ENCODE results near the gene SMCO2.

The SMCO2 gene

DNA sequence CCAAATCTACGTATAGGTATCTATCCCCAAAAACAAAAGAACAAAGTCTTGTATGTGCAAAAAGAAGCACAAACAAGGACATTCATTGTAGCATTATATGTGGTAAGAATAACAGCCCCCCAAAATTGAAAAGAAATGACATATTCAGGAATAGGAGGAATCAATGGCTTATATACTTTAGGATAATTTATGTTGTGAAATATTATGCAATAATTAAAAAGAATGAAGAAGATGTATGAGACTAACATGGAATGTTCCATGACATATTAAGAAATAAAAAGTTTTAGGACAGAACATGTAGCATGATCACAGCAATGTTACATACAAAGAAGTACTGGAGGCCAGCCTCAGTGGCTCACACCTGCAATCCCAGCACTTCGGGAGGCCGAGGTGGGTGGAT lies 9.1 kb downstream of the SMCO2 start:
- no peak for DNase-seq (ENCODE audit: low spot score)

DNA sequence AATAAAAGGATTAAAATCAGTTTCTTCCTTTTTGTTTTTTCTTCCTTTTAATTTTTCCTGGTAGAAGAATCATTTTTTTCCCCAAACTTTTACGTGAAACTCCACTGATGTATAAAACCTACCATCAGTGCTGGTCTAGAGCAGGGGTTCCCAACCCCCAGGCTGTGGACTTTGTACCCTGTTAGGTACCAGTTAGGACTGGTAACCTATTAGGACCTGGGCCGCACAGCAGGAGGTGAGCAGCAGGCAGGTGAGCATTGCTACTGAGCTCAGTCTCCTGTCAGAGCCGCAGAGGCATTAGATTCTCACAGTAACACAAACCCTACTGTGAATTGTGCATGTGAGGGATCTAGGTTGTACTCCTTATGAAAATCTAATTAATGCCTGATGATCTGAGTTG lies 10.1 kb downstream of the SMCO2 start:
- DNase-seq (ENCODE audit: low spot score): no peak

- DNase-seq (ENCODE audit: low spot score): no peak
Observed at GRCh38 chr12:27460471-27460978, 14.0 kb downstream of the SMCO2 start.

- no peak for DNase-seq (ENCODE audit: low spot score)
Observed at GRCh38 chr12:27462151-27462694, 15.7 kb downstream of the SMCO2 start.

GRCh38 chr12:27462851-27463250 lies 16.3 kb downstream of the SMCO2 start:
- no peak for DNase-seq (ENCODE audit: low spot score)

GRCh38 chr12:27463511-27464219 lies 17.1 kb downstream of the SMCO2 start:
- DNase-seq (ENCODE audit: low spot score): no peak

DNA sequence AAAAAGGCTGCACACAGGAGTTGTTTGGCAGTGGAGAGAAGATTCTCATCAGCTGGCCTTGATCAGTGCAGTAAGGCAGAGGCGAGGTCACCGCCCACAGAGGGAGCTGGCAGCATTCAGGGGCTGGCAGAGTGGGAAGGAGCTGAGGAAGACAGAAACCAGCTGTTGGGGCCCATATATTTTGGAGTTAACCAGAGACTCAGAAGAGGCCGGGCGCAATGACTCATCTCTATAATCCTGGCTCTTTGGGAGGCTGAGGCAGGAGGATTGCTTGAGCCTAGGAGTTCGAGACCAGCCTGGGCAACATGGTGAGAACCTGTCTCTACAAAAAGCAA lies 17.7 kb downstream of the SMCO2 start:
- DNase-seq (ENCODE audit: low spot score): no peak

- no peak for DNase-seq (ENCODE audit: low spot score)
Observed at GRCh38 chr12:27467641-27468040, 21.1 kb downstream of the SMCO2 start.

GRCh38 chr12:27468241-27468640 lies 21.7 kb downstream of the SMCO2 start:
- DNase-seq (ENCODE audit: low spot score): no peak

DNA sequence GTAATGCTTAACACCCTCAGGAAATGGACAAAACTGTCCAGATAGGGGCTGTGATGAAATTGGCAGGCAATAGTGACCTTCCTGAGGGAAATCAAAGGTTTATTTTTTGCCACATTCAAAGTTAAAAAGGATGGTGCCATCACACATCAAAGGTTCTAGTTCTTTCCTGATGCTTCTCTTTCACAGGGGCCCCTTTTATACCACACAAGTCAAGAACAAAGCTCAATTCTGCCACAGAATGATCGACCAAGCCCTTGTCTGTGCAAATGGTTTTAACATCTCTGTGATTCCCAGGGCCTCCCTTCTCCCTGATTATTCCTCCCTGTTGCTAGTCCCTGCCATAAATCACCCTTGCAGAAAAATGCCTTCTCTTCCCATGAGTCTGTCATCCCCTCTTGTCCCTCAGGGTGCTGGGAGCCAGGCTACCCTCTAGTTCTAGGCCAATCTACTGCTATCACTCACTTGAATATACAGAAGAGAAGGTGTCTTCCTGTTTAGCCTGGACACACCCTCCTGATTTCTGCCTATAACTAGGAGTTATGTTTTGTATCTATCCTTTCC lies 22.7 kb downstream of the SMCO2 start:
- DNase-seq (ENCODE audit: low spot score): no peak

DNA sequence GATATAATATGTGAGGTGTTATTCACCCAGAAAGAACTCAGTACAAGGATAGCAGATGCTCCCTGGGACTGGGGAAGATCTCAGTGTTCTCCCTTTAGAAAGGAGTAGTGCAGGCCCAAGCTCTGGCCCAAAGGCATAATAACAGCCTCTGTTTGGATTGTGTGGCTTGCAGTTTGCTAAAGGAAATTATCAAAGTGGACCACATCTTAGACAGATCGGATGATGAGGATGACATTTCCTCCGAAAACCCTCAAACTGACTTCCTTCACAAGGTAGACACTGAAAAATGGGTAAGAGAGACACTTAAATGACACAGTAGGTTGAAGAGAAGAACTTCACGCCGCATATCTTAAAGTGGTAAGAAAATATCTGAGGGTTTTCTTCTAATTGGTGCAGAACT lies 26.1 kb downstream of the SMCO2 start:
- DNase-seq (ENCODE audit: low spot score): no peak

DNA sequence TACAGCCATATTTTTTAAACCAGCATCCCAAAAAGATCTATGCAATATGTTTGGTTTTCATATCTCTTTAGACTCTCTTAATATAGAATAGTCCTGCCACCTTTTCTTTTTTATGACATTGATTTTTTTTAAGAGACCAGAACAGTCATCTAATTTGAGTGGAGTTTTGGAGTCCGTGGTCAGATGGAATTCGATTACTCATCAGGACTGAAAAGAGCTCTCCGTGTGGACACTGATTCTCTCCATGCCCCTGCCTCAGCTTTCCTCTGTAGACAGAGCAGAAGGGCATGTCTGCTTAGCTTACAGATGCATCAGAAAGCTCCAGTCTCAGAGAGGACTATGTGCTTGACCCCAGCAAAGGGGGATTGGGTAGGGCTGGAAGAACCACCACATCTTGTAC lies 27.8 kb downstream of the SMCO2 start:
- no peak for DNase-seq (ENCODE audit: low spot score)

- DNase-seq (ENCODE audit: low spot score): no peak
Observed at GRCh38 chr12:27477049-27477448, 30.5 kb downstream of the SMCO2 start.

DNA sequence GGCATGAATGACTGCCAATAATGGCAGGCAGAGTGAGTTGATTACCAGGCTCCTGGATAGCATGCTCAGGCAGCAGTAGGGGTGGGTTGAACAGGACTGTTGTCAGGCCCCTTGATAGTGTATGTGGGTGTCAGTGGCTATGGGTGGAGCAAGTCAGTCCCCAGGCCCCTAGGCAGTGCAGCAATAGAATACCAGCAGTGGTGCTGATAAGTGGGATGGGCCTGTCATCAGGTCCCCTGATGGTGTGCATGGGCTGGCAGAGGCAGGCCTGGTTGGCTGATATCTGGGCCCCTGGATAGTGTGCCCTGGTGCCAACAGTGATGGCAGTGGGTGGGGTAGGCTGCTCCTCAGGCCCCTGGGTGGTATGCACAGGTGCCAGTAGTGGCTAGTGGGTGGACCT lies 32.4 kb downstream of the SMCO2 start:
- DNase-seq (ENCODE audit: low spot score): no peak

DNA sequence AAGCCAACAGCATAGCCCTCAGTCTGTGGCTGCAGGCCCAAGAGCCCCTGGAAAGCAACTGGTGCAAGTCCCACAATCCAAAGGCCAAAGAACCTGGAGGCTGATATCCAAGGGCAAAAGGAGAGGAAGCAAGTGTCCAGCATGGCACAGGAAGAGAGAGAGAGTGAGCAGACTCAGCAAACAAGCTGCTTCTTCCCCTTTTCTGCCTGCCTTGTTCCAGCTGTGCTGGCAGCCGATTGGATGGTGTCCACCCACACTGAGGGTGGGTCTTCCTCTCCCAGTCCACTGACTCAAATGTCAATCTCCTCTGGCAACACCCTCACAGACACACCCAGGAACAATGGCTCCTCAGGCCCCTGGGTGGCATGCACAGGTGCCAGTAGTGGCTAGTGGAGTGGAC lies 33.5 kb downstream of the SMCO2 start:
- DNase-seq (ENCODE audit: low spot score): no peak

DNA sequence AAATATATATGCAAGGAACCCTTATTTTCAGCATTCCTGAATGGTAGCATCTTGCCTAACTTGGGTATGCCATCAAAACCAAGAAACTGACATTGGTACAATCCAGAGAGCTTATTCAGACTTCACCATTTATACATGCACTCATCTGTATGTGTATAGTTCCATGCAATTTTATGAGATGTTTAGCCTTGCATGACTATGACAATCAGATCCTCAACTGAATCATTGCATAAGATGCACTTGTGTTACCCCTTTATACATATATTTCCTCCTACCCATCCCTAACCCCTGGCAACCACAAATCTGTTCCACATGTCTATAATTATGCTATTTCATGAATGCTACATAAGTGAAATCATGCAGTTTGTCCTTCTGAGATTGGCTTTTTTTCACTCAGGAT lies 40.4 kb downstream of the SMCO2 start:
- DNase-seq (ENCODE audit: low spot score): no peak

GRCh38 chr12:27488479-27488878 lies 41.9 kb downstream of the SMCO2 start:
- DNase-seq (ENCODE audit: low spot score): no peak

GRCh38 chr12:27491226-27491625 lies 44.7 kb downstream of the SMCO2 start:
- DNase-seq (ENCODE audit: low spot score): no peak

- no peak for DNase-seq (ENCODE audit: low spot score)
Observed at GRCh38 chr12:27493260-27493940, 46.9 kb downstream of the SMCO2 start.

DNA sequence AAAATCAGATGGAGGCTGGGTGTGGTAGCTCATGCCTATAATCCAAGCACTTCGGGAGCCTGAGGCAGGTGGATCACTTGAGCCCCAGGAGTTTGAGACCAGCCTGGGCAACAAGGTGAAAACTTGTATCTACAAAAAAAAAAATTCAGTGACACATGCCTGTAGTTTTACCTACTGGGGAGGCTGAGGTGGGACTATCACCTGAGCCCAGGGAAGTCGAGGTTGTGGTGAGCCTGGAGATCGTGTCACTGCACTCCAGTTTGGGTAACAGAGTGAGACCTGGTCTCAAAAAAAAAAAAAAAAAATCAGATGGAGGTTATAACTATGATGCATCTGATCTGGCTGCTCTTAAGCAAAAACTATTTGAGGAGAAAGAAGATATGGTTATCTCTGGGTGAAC lies 50.9 kb downstream of the SMCO2 start:
- no peak for DNase-seq (ENCODE audit: low spot score)

DNA sequence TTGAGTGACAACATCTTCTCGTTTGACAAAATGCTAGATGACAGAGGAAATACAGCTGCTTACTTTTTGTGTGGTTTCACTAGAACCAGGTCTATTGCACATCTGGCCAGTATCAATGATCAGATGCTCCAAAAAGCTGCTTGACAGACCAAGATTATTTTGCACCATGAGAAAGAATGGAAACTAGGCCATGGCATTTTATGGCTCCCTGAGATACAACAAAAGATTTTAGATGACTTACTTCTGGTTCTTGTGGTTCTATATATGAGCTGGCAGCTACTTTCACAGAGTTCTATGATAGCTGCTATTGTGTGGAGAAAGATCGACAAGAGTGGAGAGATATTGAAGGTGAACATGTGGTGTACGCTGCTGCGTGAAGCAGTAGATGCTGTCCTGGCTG lies 51.6 kb downstream of the SMCO2 start:
- no peak for DNase-seq (ENCODE audit: low spot score)

- no peak for DNase-seq (ENCODE audit: low spot score)
Observed at GRCh38 chr12:27498761-27499160, 52.2 kb downstream of the SMCO2 start.

GRCh38 chr12:27499377-27499776 lies 52.8 kb downstream of the SMCO2 start:
- DNase-seq (ENCODE audit: low spot score): no peak

Data from D341Med (cell line).